ENCODE measurements around the gene CRYBA4.
"Not testable (repeated sequence)": the region's sequence is repeated elsewhere in the genome, so short reads cannot be mapped to it uniquely, and the experiment has no call there.

The CRYBA4 gene

DNA sequence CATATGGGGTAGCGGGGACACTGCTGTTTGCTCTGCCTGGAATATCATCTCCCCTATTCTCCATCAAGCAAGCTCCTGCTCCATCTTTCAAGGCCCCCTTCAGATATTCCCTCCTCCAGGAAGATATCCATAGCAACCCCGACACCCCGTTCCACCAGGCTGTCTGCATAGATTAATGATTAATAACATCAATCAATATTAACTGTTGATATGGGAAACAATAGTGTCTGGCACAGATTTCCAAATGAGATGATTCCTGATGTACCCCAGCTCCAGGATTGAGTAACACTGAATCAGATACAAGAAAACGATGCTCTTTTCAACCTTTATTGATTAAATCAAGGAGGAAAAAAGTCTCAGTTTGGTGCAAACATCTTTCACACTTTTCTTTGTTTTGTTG lies 24.3 kb upstream of the CRYBA4 start:
- no peak for DNase-seq

DNA sequence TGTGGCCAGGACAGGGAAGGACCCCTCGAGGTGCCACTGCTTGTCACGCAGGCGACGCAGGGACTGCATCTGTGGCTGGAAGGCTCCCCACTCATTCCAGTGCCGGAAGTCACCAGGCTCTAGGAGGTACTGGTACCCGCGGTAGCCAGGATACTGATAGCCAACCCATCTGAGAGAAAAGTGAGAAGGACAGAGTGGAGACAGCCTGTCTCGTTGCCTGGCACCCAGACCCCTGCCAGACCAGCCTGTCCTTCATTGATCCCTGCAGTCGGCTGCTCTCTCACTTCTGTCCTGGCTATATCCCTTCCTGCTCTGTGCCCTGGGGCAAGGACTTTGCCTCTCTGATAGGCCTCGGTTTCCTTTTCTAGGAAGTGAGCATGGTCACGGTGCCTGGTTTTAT lies 22.3 kb upstream of the CRYBA4 start:
- DNase-seq, result no peak

DNA sequence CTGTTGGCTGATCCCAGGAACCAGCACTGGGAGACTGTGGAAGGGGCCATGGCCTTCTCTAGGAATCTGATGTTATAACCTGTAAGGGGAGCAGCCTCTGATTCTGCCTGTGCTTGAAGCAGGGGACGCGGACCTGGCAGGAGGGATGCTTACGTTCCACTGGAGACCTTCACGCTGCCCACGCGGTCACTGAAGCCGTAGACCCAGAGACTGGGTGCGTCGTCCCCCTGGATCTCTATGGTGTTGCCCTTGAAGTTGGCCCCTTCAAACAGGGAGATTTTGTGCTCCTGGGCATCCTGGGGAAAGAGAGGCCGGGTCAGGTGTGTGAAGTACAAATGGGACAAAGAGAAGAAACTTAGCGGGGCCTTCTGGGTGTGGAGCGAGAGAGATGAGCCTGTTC lies 20.0 kb upstream of the CRYBA4 start:
- no peak for DNase-seq

DNA sequence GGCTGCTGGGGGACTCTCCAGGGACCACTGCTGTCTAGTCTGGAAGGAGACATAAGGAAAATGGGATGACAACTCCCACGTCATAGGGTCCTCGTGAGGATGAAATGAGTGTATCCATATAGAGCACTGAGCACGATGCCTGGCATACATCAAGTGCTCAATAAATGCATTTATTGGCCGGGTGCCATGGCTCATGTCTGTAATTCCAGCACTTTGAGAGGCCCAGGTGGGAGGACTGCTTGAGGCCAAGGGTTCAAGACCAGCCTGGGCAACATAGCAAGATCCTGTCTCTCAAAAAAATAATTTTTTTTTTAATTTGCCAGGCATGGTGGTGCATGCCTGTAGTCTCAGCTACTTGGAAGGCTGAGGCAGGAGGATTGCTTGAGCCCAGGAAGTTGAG lies 19.6 kb upstream of the CRYBA4 start:
- no peak for DNase-seq

DNA sequence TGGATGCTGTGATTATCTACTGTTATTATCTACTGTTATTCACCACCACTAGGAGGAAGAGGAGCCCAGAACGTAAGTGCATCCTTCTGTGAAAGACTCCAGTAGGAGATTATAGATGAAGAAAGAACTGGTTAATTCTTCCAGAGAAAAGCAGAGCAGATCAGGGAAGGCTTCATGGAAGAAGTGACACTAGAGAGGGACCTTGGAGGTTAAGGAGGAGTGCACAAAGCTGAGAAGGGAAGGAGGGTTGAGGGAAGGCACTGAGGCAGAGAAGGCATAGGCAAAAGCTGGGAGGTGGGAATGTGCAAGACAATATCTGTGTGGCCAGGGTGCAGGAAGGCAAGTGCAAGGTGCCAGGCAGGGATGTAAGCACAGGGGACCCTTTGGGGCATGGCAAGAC lies 17.4 kb upstream of the CRYBA4 start:
- DNase-seq, result no peak

DNA sequence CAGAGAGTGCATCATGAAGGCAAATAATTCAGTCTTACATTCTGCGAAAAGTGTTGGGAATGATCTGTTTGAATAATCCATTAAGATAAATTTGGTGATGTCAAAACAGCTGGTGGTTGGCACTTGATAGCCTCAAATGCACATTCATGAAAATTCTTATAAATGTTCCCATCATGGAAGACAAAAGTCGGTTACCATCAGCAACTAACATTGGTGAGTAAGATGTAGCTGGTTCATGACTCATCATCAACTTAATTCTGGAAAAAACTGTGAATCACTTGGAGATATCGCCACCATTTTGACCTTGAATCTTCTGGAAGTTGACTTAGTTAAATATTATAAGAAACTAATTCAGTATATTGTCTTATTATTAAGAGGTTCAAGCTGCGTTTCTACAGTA lies 15.2 kb upstream of the CRYBA4 start:
- no peak for DNase-seq

DNA sequence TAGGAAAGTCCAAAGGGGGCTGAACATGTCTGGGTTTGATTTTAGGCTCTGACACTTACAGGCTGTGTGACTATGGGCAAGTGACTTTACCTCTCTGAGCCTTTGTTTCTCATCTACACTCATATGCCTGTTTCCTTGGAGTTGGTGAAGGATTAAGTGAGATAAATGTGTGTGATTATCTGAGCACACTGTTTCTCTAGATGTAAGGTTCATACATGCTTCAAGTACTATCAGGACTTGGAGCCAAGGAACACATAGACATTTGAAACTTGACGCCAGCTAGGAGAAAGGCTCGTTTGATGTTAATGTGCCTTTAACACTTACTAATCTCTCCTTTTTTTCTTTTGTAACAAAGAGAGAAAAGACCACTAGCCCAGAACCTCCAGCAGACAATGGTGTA lies 13.6 kb upstream of the CRYBA4 start:
- DNase-seq, result no peak

DNA sequence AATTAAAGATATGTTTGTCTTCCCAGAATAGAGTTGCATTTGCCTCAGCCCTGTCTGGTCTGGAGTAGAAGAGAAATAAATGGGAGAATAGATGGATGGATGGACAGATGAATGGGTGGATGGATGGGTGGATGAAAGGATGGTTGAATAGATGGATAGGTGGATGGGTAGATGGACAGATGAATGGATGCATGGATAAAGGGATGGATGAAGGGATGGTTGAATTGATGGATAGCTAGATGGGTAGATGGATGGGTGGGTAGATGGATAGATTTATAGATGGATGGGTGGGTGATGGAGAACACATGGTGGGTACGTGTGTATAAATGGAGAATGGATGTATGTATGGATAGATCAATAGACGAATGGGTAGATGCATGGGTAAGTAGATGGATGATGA lies 12.5 kb upstream of the CRYBA4 start:
- DNase-seq, result no peak

DNA sequence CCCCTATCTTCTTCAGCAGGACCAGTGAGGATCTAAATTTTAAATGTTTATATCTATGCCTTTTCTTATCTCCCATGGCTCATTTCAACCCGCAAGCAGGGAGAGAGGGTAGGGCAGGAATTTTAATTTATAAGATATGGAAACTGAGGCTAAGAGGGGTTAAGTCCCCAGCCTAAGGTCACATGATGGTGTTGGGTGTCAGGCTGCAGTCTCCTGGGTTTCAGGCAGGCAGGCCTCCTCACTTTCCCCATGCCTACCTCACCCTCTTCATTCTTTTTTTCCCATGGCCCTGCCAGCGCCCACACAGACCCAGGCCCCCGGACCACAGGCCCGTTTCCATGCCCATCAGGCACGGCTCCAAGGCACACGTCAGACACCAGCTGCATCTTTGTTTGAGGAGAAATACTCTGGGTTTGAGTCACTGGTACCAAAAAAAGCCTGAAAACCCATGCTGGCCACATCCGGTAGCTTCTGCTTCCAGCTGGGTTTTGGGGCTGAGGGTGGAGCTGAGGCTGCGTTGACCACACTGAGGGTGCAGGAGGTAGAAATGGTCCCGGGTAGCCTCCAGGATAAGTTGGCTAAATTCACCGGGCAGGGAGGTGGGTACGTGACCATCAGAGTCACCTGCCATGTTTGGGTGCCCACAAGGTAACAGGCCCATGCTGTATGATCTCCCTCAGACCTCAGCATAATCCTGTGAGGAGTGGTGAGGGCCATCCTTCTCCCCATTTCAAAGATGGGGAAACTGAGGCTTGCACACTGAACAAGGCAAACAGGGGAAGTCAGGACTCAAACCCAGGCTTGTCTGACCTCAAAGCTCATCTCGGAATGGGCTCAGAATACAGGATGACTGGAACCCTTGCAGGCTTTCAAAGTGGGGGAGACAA lies 11.4 kb upstream of the CRYBA4 start:
- no peak for DNase-seq

DNA sequence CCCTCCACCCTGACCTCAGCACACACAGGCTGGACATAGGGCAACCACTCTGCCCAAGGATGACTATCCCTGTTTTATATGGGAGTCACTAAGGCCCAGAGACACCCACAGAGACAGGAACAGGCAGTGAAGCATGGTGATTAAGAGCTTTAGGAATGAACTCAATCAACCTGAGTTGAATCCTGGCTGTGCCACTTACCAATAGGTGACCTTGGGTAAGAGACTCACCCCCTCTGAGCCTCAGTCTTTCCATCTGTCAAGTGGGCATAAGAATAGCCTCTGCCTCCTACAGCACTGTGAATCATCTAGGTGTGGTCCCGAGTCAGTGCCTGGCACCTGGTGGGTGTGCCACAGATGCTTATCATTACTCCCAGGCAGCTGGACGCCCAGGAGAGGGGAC lies 10.8 kb upstream of the CRYBA4 start:
- DNase-seq, result no peak

DNA sequence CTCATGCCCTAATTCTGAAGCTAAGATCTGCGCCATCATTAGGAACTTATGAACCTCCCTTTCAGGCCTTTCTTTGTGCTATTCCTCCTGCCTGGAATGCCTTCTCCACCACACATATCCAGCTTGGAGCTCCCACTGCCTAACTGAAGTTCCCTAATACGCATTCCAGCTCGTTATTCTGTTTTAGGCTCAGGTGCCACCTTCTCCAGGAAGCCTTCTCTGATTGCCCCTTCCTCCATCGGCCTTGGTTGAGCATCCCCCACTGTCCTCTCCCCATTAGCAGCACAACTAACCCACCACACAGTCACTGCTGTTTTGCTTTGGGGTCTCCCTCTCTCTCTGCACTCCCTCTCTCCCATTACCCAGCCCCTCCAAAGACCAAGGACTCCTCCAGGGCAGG lies 9.1 kb upstream of the CRYBA4 start:
- no peak for DNase-seq

DNA sequence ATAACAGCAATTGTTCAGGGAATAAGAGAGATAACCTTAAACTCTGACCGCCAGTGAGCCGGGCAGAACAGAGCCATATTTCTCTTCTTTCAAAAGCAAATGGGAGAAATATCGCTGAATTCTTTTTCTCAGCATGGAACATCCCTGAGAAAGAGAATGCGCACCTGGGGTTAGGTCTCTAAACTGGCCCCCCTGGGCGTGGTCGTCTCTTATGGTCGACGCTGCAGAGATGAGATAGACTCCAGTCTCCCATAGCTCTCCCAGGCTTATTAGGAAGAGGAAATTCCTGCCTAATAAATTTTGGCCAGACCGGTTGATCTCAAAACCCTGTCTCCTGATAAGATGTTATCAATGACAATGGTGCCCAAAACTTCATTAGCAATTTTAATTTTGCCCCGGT lies 8.0 kb upstream of the CRYBA4 start:
- not testable (repeated sequence) for DNase-seq

DNA sequence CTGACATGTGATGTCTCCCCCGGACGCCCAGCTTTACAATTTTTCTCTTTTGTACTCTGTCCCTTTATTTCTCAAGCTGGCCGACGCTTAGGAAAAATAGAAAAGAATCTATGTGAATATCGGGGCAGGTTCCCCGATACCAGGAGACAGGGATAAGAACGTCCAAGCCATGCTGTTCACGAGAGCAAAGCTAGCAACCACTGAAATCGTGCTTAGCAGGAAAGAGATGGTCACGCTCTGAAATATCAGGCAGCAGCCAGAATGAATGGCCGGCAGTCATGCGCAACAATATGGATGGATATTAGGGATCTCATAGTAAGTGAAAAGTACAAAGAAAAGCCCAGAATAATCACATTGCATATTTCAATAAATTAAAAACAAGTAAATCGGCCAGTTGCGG lies 7.4 kb upstream of the CRYBA4 start:
- no peak for DNase-seq

DNA sequence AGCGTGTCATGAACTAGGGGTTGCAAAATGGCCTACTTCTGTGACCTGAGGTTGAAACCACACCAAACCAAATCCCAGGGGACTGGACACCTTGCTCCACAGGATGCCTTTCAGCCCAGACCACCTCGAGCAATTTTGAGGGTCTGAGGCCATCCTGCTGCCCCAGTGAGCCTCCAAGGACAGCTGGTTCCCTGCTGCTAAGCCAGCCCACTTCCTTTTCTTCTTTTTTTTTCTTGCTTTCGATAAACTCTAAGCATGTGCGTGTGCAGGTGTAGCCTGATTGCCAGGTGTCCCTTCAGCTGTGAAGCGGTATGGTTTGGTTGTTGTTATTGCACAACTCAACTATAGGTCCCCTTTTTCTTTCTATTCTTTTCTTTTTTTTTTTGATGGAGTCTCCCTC lies 6.6 kb upstream of the CRYBA4 start:
- DNase-seq, result no peak

DNA sequence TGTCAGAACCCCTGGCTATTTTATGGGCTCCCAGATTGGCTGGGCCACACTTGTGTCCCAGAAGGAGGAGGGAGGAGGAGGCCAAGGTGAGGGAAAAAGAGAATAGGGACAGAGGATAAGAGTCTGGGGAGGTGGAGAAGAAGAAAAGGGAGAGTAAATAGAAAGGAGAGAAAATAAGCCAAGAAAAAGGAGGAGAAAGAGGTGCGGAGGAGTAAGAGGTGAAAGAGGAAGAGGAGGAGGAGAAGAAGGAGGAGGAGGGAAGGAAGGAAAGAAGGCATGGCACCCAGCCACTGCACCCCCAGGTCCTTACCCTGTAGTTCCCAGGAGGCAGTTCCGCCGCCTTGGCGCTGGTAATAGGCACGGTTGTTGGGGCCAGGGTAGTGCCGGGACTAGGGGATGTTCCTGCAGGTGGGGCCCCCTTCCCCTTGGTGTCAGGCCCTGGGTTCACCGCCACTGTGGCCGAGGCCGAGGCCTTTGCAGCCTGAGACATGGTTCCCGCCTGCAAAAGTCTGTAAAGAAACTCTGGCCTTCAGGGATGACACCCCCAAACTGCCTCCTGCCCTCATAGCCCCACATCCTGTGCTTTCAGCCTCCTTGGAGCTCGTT lies 5.8 kb upstream of the CRYBA4 start:
- no peak for DNase-seq

DNA sequence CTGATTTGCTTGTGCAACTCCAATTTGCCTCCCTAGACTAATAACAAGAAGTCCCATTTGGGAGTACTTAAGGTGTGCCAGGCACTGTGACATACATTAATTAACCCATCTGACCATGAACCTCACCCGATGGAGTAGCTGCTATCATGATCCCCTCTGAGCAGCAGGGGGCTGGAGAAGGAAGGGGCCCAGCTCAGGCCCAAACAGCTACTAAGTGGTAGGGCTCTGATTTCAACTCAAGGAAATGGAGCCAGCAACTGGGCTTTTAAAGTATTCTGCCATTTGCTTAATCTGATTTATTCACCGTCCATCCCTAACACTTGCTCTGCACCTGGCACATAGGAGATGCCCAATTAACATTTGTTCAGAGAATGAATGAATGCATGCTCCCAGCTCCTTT lies 5.1 kb upstream of the CRYBA4 start:
- DNase-seq, result no peak

DNA sequence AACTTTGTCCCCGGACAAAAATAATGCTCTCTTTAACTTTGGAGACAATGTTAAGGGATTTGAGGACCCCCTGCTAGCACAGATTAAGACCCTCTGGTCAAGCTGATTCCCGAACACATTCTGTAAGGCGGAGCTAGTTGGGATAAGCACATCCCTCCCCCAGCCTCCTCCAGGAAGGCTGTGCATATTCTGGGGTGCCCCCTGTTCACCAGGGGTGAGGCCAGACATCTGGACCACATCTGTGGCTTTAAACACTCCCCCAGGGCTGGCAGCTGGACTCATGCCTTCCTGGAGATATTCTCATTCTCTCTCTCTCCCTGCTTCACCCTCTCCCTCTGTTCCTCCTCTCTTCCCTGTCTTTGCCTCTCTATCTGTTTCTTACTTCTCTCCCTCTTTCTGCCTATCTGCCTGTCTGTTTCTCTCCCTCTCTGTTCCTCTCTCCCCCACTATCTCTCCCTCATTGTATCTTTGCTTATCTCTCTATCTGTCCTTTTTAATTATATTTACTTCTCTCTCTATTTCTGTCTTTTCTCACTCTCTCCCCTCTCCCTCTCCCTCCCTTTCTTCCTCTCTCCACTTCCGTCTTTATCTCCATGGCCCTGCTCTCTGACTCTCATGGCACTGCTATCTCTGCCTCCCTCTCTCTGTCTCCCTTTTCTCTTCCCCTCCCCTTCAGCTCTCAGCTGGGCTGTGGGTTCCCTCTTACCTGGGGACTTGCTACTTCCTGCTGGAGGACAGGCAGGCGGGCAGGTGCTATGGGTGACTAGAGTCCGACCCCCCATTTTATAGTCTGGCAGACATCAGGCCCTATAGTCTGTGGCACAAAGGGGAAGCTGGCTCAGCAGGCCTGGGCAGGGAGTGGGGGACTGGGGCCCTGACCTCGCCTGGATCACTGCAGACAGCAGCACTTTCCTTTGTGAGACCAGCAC lies 4.2 kb upstream of the CRYBA4 start, which contains the start of gene CRYBB1:
CRYBB1 (minus strand) TSS at position 757 of the 929 bp plus-strand sequence. CDS start 1,708 bp downstream, outside the sequence.
- DNase-seq, result no peak

DNA sequence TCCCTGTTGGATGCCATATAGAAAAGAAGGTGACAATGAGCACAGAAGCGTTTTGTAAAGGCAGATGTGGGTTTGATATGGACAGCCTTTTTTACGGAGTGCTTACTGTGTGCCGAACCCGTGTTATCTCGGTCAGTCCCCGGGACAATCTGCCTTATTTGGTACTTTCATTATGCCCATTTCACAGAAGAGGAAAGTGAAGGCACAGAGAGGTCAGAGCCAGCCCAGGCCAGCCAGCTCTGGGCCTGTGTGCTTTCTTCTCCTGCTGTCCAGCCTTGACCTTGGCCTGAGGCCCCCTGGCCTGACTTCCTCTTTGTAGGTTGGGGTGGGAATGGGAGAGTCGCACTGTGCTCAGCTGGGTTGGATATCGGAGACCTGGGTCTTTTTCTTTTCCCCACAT lies 3.3 kb upstream of the CRYBA4 start:
- DNase-seq, result no peak

DNA sequence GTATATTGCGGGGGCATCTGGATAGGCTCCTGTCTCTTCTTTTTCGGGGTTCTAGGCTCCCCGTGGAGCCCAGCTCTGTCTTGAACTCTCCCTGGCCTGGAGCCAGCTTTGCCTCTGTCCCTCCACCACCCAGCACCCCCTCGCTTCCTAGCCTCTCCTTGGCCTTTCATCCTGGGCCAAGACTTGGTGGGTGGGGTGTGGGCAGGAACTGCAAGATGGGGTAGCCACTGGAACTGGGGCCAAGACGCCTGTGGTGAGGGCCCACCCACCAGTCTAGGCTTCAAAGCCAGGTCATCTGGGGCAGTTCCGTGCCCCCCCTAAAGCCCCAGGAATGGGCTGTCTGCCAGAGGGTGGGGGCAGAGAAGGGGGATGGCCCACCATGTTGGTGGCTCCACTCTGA lies 2.3 kb upstream of the CRYBA4 start:
- no peak for DNase-seq

DNA sequence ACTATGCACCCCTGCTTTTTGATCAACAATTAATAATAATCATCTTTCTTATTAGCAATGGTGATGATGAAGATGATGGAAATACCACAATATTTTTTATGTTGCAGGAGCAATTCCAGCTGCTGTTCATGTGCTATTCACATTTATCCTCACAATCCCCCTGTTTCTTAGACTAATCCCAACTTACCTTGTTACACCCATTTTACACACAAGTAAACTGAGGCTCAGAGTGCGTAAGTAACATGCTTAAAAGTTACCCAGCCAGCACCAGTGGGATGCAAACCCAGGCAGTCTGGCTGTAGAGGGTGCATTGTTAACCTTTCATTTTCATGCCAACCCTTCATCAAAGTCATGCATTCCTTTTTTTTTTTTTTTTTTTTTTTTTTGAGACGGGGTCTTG lies 1.6 kb upstream of the CRYBA4 start:
- DNase-seq, result no peak

DNA sequence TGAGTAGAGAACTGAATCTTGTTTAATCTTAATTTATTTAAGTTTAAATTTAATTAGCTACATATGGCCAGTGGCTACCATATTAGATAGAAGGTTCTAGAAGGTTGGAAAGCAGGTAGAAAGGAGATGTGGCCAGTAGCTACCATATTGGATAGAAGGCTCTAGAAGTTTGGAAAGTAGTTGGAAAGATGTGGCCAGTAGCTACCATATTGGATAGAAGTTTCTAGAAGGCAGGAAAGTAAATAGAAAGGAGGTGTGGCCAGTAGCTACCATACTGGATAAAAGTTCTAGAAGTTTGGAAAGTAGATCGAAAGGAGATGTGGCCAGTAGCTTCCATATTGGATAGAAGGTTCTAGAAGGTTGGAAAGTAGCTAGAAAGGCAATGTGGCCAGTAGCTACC lies 2.2 kb downstream of the CRYBA4 start:
- DNase-seq, result no peak

DNA sequence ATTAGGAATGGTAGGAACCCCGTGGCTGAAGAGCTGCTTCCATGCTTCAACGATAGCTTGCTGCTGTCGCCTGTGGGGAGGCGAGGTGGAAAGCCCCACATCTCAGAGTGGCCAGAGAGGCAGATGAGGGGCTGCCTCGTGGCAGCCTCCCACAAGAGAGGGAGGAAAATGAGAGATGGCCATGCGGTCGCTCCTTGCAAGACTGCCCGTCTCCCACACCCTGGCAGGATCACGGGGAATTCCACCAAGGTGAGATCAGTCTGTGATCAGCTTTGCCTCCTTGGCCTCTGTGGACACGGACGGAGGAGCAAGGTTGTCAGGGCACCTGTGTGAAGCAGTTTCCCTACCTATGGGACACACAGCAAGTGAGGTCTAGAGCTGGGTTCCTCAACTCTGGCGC lies 3.0 kb downstream of the CRYBA4 start:
- DNase-seq, result no peak

DNA sequence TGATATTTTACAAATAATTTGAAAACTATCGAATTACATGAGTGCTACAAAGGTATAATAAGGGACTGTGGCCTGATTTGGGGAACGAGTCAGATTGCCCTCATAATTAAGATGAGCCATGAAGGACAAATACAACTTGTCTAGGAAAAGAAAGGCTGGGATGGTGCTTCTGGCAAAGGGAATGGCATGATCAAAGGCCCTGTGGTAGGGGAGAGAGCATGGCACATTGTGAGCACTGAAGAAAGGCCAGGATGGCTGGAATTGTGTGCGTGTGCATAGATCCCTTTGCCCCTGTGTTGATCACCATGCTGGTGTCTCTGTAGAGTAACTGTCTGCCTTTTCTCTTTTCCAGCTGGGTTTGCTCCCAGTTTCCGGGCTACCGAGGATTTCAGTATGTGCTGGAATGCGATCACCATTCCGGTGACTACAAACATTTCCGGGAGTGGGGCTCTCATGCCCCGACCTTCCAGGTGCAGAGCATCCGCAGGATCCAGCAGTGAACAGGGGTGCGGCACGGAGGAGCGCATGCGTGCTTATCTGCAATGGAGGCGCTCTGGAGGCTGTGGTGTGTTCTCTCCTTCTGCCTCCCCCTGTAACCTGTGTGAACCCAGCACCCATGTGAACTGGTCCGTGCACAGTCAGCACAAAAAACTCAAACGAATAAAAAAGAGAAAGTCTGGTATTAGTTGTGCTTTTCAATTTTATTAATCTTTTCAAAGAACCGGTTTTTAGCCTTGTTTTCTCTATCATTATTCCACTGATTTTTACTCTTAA lies 8.4 kb downstream of the CRYBA4 start:
- no peak for DNase-seq
